Trophoblast cell (in vitro differentiated cells and primary cell): ENCODE data around the gene DHRS4.
A peak's percentile ranks its signal among the peaks of the same experiment; 100 is the strongest.
"Not testable (repeated sequence)": the region's sequence is repeated elsewhere in the genome, so short reads cannot be mapped to it uniquely, and the experiment has no call there.

Source experiments
- DNase-seq, 2 donors: peaks; one replicate each; pipeline ENCODE4 v3.0.0-alpha.2; 2016
- H2AFZ ChIP-seq: 2 replicates; pipeline ENCODE4 v1.6.1; 2013; ENCODE audit warnings: low read length, moderate library complexity, mild to moderate bottlenecking; ENCODE audit not compliant: insufficient read depth, poor library complexity
- H2AK5ac ChIP-seq: 2 replicates; pipeline ENCODE4 v1.6.1; 2013; ENCODE audit warnings: mild to moderate bottlenecking, low read length
- H2BK120ac ChIP-seq: 2 replicates; pipeline ENCODE4 v1.6.1; 2013; ENCODE audit warnings: low read length, mild to moderate bottlenecking, moderate library complexity; ENCODE audit not compliant: insufficient read depth, poor library complexity
- H2BK12ac ChIP-seq: 2 replicates; pipeline ENCODE4 v1.6.1; 2013; ENCODE audit warnings: mild to moderate bottlenecking, low read length, moderate library complexity
- H2BK5ac ChIP-seq: 2 replicates; pipeline ENCODE4 v1.6.1; 2013; ENCODE audit warnings: low read length, low read depth, moderate library complexity, mild to moderate bottlenecking; ENCODE audit not compliant: poor library complexity
- H3K14ac ChIP-seq: 2 replicates; pipeline ENCODE4 v1.6.1; 2013; ENCODE audit warnings: mild to moderate bottlenecking, low read length
- H3K18ac ChIP-seq: 2 replicates; pipeline ENCODE4 v1.6.1; 2013; ENCODE audit warnings: mild to moderate bottlenecking, low read length
- H3K23ac ChIP-seq: 2 replicates; pipeline ENCODE4 v1.6.1; 2013; ENCODE audit warnings: low read length
- H3K27ac ChIP-seq: 2 replicates; pipeline ENCODE4 v1.5.1; 2013; ENCODE audit warnings: low read depth, mild to moderate bottlenecking, inconsistent platforms, low read length, moderate library complexity
- H3K27me3 ChIP-seq: 2 replicates; pipeline ENCODE4 v1.6.1; 2013; ENCODE audit warnings: inconsistent platforms, mild to moderate bottlenecking, low read length, moderate library complexity; ENCODE audit not compliant: insufficient read depth
- H3K36me3 ChIP-seq, 2 experiments: 1 replicate in 1 of 2; 2 replicates in 1 of 2; pipeline ENCODE4 v1.6.1; 2013; ENCODE audit warnings: low read length in 2 of 2, mild to moderate bottlenecking in 2 of 2, moderate library complexity in 1 of 2; ENCODE audit not compliant: insufficient read depth in 2 of 2, control insufficient read depth in 1 of 2
- H3K4ac ChIP-seq: 2 replicates; pipeline ENCODE4 v1.6.1; 2013; ENCODE audit warnings: low read depth, mild to moderate bottlenecking, low read length, moderate library complexity
- H3K4me1 ChIP-seq, 2 experiments: 1 replicate in 1 of 2; 2 replicates in 1 of 2; pipeline ENCODE4 v1.6.1; 2013; ENCODE audit warnings: low read length in 2 of 2, mild to moderate bottlenecking in 2 of 2, moderate library complexity in 1 of 2; ENCODE audit not compliant: insufficient read depth in 2 of 2, control insufficient read depth in 1 of 2
- H3K4me2 ChIP-seq: 2 replicates; pipeline ENCODE4 v1.6.1; 2013; ENCODE audit warnings: inconsistent platforms, mild to moderate bottlenecking, low read length, moderate library complexity
- H3K4me3 ChIP-seq: 2 replicates; pipeline ENCODE4 v1.5.1; 2013; ENCODE audit warnings: mild to moderate bottlenecking, low read depth, low read length, inconsistent platforms
- H3K79me1 ChIP-seq: one replicate; pipeline ENCODE4 v1.6.1; 2013; ENCODE audit warnings: low read length
- H3K79me2 ChIP-seq: 2 replicates; pipeline ENCODE4 v1.6.1; 2013; ENCODE audit warnings: low read length, mild to moderate bottlenecking; ENCODE audit not compliant: control insufficient read depth, insufficient read depth, poor library complexity
- H3K9ac ChIP-seq: 2 replicates; pipeline ENCODE4 v1.6.1; 2013; ENCODE audit warnings: mild to moderate bottlenecking, low read length
- H3K9me3 ChIP-seq: 2 replicates; pipeline ENCODE4 v1.6.1; 2013; ENCODE audit warnings: low read depth, mild to moderate bottlenecking, control low read depth, inconsistent platforms, low read length; ENCODE audit not compliant: insufficient read depth
- H4K12ac ChIP-seq: 2 replicates; pipeline ENCODE4 v1.6.1; 2013; ENCODE audit warnings: low read depth, mild to moderate bottlenecking, low read length, moderate library complexity
- H4K8ac ChIP-seq: 2 replicates; pipeline ENCODE4 v1.6.1; 2013; ENCODE audit warnings: low read depth, mild to moderate bottlenecking, low read length, moderate library complexity
- H4K91ac ChIP-seq: one replicate; pipeline ENCODE4 v1.6.1; 2013; ENCODE audit warnings: low read depth, mild to moderate bottlenecking, low read length, moderate library complexity
- WGBS: extraction: QIAGEN DNeasy Blood & Tissue Kit; methylation state at CpG from one replicate; pipeline ENCODE4 v1.1.7; 2013; ENCODE audit warnings: missing lambda C conversion rate; ENCODE audit not compliant: insufficient read length, insufficient coverage; ENCODE audit errors: extremely low coverage; 5-methylcytosine and 5-hydroxymethylcytosine counted together

DHRS4 gene

DNA sequence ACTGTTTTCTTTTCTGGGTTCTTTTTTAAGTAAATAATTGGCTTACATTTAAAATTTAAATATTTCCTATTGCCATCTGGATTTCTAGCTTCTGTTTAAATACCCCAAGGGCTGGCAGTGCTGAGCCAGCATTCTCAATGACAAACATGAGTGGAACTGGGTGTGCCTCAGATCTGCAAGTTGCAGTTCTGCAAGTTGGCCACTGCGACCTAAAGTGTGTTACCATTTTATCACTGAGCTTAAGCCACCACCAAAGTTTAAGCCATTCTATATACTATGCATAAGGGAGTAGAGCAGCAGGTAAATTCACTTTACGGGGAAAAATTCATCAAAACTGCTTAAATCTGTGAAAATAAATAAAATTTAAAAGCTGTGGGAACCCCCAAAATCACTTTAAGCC lies 23.6 kb downstream of the DHRS4 start:
- not testable (repeated sequence) for H3K4me2 ChIP-seq, H2BK120ac ChIP-seq, H2BK5ac ChIP-seq, H3K23ac ChIP-seq, H2BK12ac ChIP-seq, H3K9ac ChIP-seq, H4K12ac ChIP-seq, H2AFZ ChIP-seq, H3K4ac ChIP-seq, H3K4me1 ChIP-seq, H3K79me2 ChIP-seq, H4K91ac ChIP-seq, H3K4me3 ChIP-seq, H3K27ac ChIP-seq, H4K8ac ChIP-seq, H3K18ac ChIP-seq, H3K27me3 ChIP-seq, H3K14ac ChIP-seq, H3K9me3 ChIP-seq, H2AK5ac ChIP-seq, H3K79me1 ChIP-seq, H3K36me3 ChIP-seq
- WGBS: no CpG with 5 or more reads among the region's 2 CpGs
- peak in 1 of 2 donors; percentile 3 for DNase-seq

DNA sequence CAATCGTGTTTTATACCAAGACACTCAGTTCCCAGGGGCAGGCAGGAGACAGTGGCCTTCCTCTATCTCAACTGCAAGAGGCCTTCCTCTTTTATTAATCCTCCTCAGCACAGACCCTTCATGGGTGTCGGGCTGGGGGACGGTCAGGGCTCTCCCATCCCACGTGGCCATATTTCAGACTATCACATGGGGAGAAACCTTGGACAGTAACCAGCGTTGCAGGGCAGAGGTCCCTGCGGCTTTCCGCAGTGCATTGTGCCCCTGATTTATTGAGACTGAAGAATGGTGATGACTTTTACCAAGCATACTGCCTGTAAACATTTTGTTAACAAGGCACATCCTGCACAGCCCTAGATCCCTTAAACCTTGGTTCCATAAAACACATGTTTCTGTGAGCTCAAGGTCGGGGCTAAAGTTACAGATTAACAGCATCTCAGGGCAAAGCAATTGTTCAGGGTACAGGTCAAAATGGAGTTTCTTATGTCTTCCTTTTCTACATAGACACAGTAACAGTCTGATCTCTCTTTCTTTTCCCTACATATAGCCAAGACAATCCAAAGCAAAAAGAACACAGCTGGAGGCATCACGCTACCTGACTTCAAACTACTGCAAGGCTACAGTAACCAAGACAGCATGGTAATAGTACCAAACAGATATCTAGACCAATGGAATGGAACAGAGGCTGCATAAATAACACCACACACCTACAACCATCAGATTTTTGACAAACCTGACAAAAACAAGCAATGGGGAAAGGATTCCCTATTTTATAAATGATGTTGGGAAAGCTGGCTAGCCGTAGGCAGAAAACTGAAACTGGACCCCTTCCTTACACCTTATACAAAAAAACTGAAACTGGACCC lies 28.6 kb downstream of the DHRS4 start:
- H3K4me2 ChIP-seq, H3K27me3 ChIP-seq, H2BK12ac ChIP-seq, H3K18ac ChIP-seq, H3K36me3 ChIP-seq, H3K79me1 ChIP-seq, H4K8ac ChIP-seq, H3K14ac ChIP-seq, H4K91ac ChIP-seq, H2AK5ac ChIP-seq, DNase-seq, H3K23ac ChIP-seq, H3K9me3 ChIP-seq, H3K79me2 ChIP-seq, H4K12ac ChIP-seq, H3K4me1 ChIP-seq, H2AFZ ChIP-seq, H3K4ac ChIP-seq, H2BK5ac ChIP-seq, H3K4me3 ChIP-seq, H3K27ac ChIP-seq, H2BK120ac ChIP-seq, H3K9ac ChIP-seq: not testable (repeated sequence)
- no CpG with 5 or more reads among the region's 10 CpGs for WGBS

DNA sequence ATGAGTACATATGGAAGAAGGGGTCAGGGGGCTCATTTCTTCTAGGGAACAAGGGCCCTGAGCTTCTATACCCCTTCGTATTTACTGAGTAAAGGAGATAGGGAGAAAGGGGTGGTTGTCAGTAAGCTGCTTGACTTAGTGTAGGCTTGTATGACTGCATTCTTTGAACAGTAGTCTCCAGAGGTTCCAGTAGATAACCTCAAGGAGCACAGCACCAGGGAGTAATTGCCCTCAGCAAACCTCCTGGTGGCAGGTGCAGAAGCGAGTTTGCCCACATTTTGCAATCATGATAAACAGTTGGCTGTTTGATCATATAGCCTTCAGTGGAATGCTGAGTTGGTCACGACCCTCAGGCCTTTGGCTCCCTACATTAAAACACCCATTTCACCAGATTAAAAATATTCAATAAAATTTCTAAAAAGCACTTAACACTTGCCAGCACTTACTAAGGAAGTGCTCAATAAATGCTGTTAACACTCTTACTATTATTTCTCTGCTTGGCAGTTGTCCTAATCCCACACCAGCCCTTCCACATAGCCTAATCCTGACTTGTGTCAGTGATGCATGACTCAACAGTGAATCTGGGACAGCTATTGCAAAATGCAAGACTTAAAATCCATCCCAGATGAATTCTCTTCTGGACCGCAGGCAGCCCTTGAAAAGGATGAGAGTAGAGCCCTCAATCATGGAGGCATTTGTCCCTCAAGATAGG lies 31.5 kb downstream of the DHRS4 start:
- Histone ChIP-seq H4K8ac (no peak overlapping the region), H3K4me1 (peaks cover 0 to 6% of the 10 kb centered on the region in 2 experiments), H4K12ac (no peak overlapping the region), H2BK120ac (no peak overlapping the region), H2BK12ac (no peak overlapping the region), H3K79me1 (peaks cover 3% of the 10 kb centered on the region), H3K4ac (no peak overlapping the region), H3K18ac (no peak overlapping the region), H3K79me2 (no peaks in the 10 kb centered on the region), H2AK5ac (no peak overlapping the region), H3K27ac (no peak overlapping the region), H4K91ac (no peak overlapping the region), H3K9me3 (no peaks in the 10 kb centered on the region), H3K23ac (no peak overlapping the region), H3K14ac (no peak overlapping the region), H3K4me3 (no peak overlapping the region), H3K9ac (no peak overlapping the region), H3K4me2 (no peak overlapping the region), H2AFZ (no peak overlapping the region), H3K27me3 (no peaks in the 10 kb centered on the region), H3K36me3 (no peaks in the 10 kb centered on the region), H2BK5ac (no peak overlapping the region)
- WGBS: no CpG with 5 or more reads among the region's 4 CpGs
- peak; percentile 74 to 75 for DNase-seq

DNA sequence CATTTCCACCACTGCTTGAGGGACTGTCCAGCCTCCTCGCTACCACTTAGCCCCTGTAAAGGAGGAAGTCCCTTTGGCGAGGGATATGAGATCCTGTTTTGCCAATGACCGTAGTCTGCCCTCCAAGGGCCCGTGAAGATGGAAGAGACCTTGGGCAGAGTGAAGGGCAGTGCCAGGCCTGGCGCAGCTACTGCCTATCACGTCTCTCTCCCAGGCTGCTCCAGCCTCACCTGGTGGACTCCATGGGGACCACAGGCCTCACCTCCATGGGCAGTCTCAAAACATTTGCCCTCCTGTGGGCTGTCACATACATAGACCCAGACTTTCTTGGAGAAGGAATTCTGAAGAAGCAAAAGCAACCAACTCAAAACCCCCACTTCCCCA lies 34.6 kb downstream of the DHRS4 start:
- not testable (repeated sequence) for H3K9ac ChIP-seq, H3K79me1 ChIP-seq, H3K4me1 ChIP-seq, H2AK5ac ChIP-seq, H3K4me3 ChIP-seq, H2AFZ ChIP-seq, H3K36me3 ChIP-seq, H4K12ac ChIP-seq, H3K27me3 ChIP-seq, H3K23ac ChIP-seq, H3K14ac ChIP-seq, H2BK5ac ChIP-seq, DNase-seq, H4K8ac ChIP-seq, H3K79me2 ChIP-seq, H3K9me3 ChIP-seq, H4K91ac ChIP-seq, H3K27ac ChIP-seq, H3K18ac ChIP-seq, H2BK120ac ChIP-seq, H2BK12ac ChIP-seq, H3K4ac ChIP-seq
- peak overlapping the region; percentile 31 for H3K4me2 ChIP-seq
- WGBS: no CpG with 5 or more reads among the region's 6 CpGs
